Tibial artery (tissue), 4 donors: ENCODE measurements around the gene ZNF99.
"Not testable (repeated sequence)": the region's sequence is repeated elsewhere in the genome, so short reads cannot be mapped to it uniquely, and the experiment has no call there.

ENCODE experiments used
- DNase-seq, 2 donors: peaks; one replicate each; pipeline ENCODE4 v3.0.0-alpha.2; 2019
- H3K27ac ChIP-seq, 2 donors: fragments of 200-600 bp; sonication (generic) in 1 of 2; 1 replicate in 1 of 2; 2 replicates in 1 of 2; pipeline ENCODE4 v1.5.1; 2018 to 2019; ENCODE audit warnings: mild to moderate bottlenecking in 1 of 2
- H3K27me3 ChIP-seq, 2 donors: fragments of 200-600 bp; sonication (generic) in 1 of 2; one replicate each; pipeline versions ENCODE4 v1.5.1 to v1.6.0; 2016 to 2019
- H3K36me3 ChIP-seq, 3 donors: fragments of 200-600 bp; sonication (generic) in 2 of 3; one replicate each; pipeline ENCODE4 v1.5.1; 2016 to 2019; ENCODE audit warnings: mild to moderate bottlenecking in 2 of 3
- H3K4me1 ChIP-seq, 4 donors: fragments of 200-600 bp; sonication (generic) in 2 of 4; 1 replicate in 3 of 4; 2 replicates in 1 of 4; pipeline ENCODE4 v1.5.1; 2016 to 2019
- H3K4me3 ChIP-seq, 2 donors: fragments of 200-600 bp; sonication (generic) in 1 of 2; 1 replicate in 1 of 2; 2 replicates in 1 of 2; pipeline ENCODE4 v1.5.1; 2018 to 2019; ENCODE audit warnings: mild to moderate bottlenecking in 2 of 2
- H3K9me3 ChIP-seq, 3 donors: fragments of 200-600 bp; sonication (generic) in 1 of 3; one replicate each; pipeline ENCODE4 v1.5.1; 2016 to 2019
- CTCF ChIP-seq, 2 experiments: fragments of 200-600 bp in 1 of 2; fragments of 450-650 bp in 1 of 2; IDR thresholded peaks; one replicate each; pipeline ENCODE4 v1.5.1; 2017 to 2019; ENCODE audit warnings: antibody characterized with exemption in 2 of 2, mild to moderate bottlenecking in 1 of 2, moderate library complexity in 1 of 2
- intact Hi-C: fragments of 100-400 bp; cut with DNase I; formaldehyde crosslinking; loops from one replicate; pipeline ENCODE4 v1.15.0; 2023; ENCODE audit warnings: low total_unique reads

ZNF99 gene

GRCh38 chr19:22806418-22806817 lies 22.5 kb upstream of the ZNF99 start:
- no peak for DNase-seq
- no peak overlapping the region for H3K4me3 ChIP-seq
- peaks cover 0 to 11% (median 2%) of the 10 kb centered on the region in 3 donors for H3K9me3 ChIP-seq
- intact Hi-C loops = no loop called here
- no peak for TF ChIP-seq CTCF (IDR thresholded peaks at IDR 0.05)
- no peaks in the 10 kb centered on the region for H3K36me3 ChIP-seq
- H3K27ac ChIP-seq = no peak overlapping the region
- H3K27me3 ChIP-seq = peaks cover 0 to 14% of the 10 kb centered on the region in 2 donors
- peaks cover 0 to 10% (median 0%) of the 10 kb centered on the region in 4 donors for H3K4me1 ChIP-seq

GRCh38 chr19:22797040-22797439 lies 13.1 kb upstream of the ZNF99 start:
- H3K9me3 ChIP-seq = peaks cover 0 to 4% (median 0%) of the 10 kb centered on the region in 3 donors
- intact Hi-C loops = no loop called here
- H3K4me3 ChIP-seq = no peak overlapping the region
- no peak for DNase-seq
- H3K4me1 ChIP-seq = no peaks in the 10 kb centered on the region
- TF ChIP-seq CTCF (IDR thresholded peaks at IDR 0.05) = no peak
- no peaks in the 10 kb centered on the region for H3K36me3 ChIP-seq
- H3K27ac ChIP-seq = no peak overlapping the region
- no peaks in the 10 kb centered on the region for H3K27me3 ChIP-seq

GRCh38 chr19:22792863-22793262 lies 8.9 kb upstream of the ZNF99 start:
- H3K27me3 ChIP-seq, intact Hi-C loops, H3K36me3 ChIP-seq, H3K4me1 ChIP-seq, H3K27ac ChIP-seq, DNase-seq, H3K9me3 ChIP-seq, H3K4me3 ChIP-seq: not testable (repeated sequence)

- no peak overlapping the region for H3K27ac ChIP-seq
- no peaks in the 10 kb centered on the region for H3K27me3 ChIP-seq
- intact Hi-C loops = no loop called here
- no peaks in the 10 kb centered on the region for H3K36me3 ChIP-seq
- DNase-seq = no peak
- no peaks in the 10 kb centered on the region for H3K4me1 ChIP-seq
- TF ChIP-seq CTCF (IDR thresholded peaks at IDR 0.05) = no peak
- no peak overlapping the region for H3K4me3 ChIP-seq
- peaks cover 0 to 4% (median 2%) of the 10 kb centered on the region in 3 donors for H3K9me3 ChIP-seq
Observed at GRCh38 chr19:22735911-22736645, 47.9 kb downstream of the ZNF99 start.

GRCh38 chr19:22733691-22734090 lies 50.3 kb downstream of the ZNF99 start:
- Histone ChIP-seq H3K4me1 (no peaks in the 10 kb centered on the region), H3K27ac (no peak overlapping the region), H3K36me3 (no peaks in the 10 kb centered on the region), H3K27me3 (no peaks in the 10 kb centered on the region), H3K9me3 (no peaks in the 10 kb centered on the region), H3K4me3 (no peak overlapping the region)
- no peak for TF ChIP-seq CTCF (IDR thresholded peaks at IDR 0.05)
- intact Hi-C loops = no loop called here
- no peak for DNase-seq

GRCh38 chr19:22728214-22728613 lies 55.7 kb downstream of the ZNF99 start:
- not testable (repeated sequence) for H3K9me3 ChIP-seq, H3K27me3 ChIP-seq, H3K4me1 ChIP-seq

GRCh38 chr19:22721533-22721932 lies 62.4 kb downstream of the ZNF99 start:
- H3K36me3 ChIP-seq, H3K27me3 ChIP-seq, DNase-seq, H3K4me1 ChIP-seq, H3K27ac ChIP-seq, H3K9me3 ChIP-seq, intact Hi-C loops, H3K4me3 ChIP-seq: not testable (repeated sequence)

More at GRCh38 chr19:22728214-22728613, 55.7 kb downstream of the ZNF99 start:
- H3K36me3 ChIP-seq, intact Hi-C loops, H3K4me3 ChIP-seq, DNase-seq, H3K27ac ChIP-seq: not testable (repeated sequence)
